SW480 (cell line): Measurements from ENCODE around the gene DSCAM.

ENCODE experiments used
- DNase-seq: peaks from one replicate; pipeline ENCODE4 v3.0.0-alpha.2; 2016; ENCODE audit warnings: low spot score

DSCAM gene

GRCh38 chr21:40540216-40540615 lies 306.7 kb downstream of the DSCAM start:
- no peak for DNase-seq

- DNase-seq: no peak
Measured at GRCh38 chr21:40534886-40535285, 312.1 kb downstream of the DSCAM start.

GRCh38 chr21:40531431-40532110 lies 315.4 kb downstream of the DSCAM start:
- no peak for DNase-seq

- DNase-seq: no peak
Measured at GRCh38 chr21:40531016-40531415, 315.9 kb downstream of the DSCAM start.

- DNase-seq: no peak
Measured at GRCh38 chr21:40517646-40518045, 329.3 kb downstream of the DSCAM start.

GRCh38 chr21:40516335-40516734 lies 330.6 kb downstream of the DSCAM start:
- DNase-seq: no peak

GRCh38 chr21:40512590-40512989 lies 334.4 kb downstream of the DSCAM start:
- DNase-seq: no peak

GRCh38 chr21:40507978-40508377 lies 339.0 kb downstream of the DSCAM start:
- DNase-seq: no peak

- DNase-seq: no peak
Measured at GRCh38 chr21:40505681-40506080, 341.3 kb downstream of the DSCAM start.

- DNase-seq: no peak
Measured at GRCh38 chr21:40505244-40505643, 341.7 kb downstream of the DSCAM start.

- no peak for DNase-seq
Measured at GRCh38 chr21:40504825-40505224, 342.1 kb downstream of the DSCAM start.

- no peak for DNase-seq
Measured at GRCh38 chr21:40496116-40496515, 350.8 kb downstream of the DSCAM start.

- DNase-seq: no peak
Measured at GRCh38 chr21:40490408-40490807, 356.6 kb downstream of the DSCAM start.

- no peak for DNase-seq
Measured at GRCh38 chr21:40489001-40489400, 358.0 kb downstream of the DSCAM start.

- DNase-seq: no peak
Measured at GRCh38 chr21:40481764-40482163, 365.2 kb downstream of the DSCAM start.

- DNase-seq: no peak
Measured at GRCh38 chr21:40474513-40474912, 372.4 kb downstream of the DSCAM start.

- DNase-seq: no peak
Measured at GRCh38 chr21:40472013-40472412, 374.9 kb downstream of the DSCAM start.

GRCh38 chr21:40471103-40471502 lies 375.9 kb downstream of the DSCAM start:
- DNase-seq: no peak

GRCh38 chr21:40466893-40467483 lies 380.0 kb downstream of the DSCAM start:
- DNase-seq: peak; percentile 50

GRCh38 chr21:40465382-40465781 lies 381.6 kb downstream of the DSCAM start:
- DNase-seq: no peak

- DNase-seq: no peak
Measured at GRCh38 chr21:40463176-40463575, 383.8 kb downstream of the DSCAM start.

- no peak for DNase-seq
Measured at GRCh38 chr21:40461008-40461407, 385.9 kb downstream of the DSCAM start.

- no peak for DNase-seq
Measured at GRCh38 chr21:40457741-40458140, 389.2 kb downstream of the DSCAM start.

- no peak for DNase-seq
Measured at GRCh38 chr21:40454057-40454456, 392.9 kb downstream of the DSCAM start.
